Measurements from ENCODE around the gene AQP5.

Gene AQP5

GRCh38 chr12:49934505-49934904 is 27.2 kb upstream of the AQP5 start:
- TF ChIP-seq CTCF (conservative IDR thresholded peaks at IDR 0.05), result no peak
- TF ChIP-seq ZFX (IDR thresholded peaks at IDR 0.05), result no peak
- H3K27ac ChIP-seq, result no peak overlapping the region

GRCh38 chr12:49936925-49937324 is 24.7 kb upstream of the AQP5 start:
- H3K27ac ChIP-seq, result no peak overlapping the region
- TF ChIP-seq ZFX (IDR thresholded peaks at IDR 0.05) (no peak), CTCF (conservative IDR thresholded peaks at IDR 0.05) (no peak)

GRCh38 chr12:49937639-49938300 is 23.9 kb upstream of the AQP5 start:
- no peak overlapping the region for H3K27ac ChIP-seq
- TF ChIP-seq ZFX (IDR thresholded peaks at IDR 0.05) (no peak), CTCF (conservative IDR thresholded peaks at IDR 0.05) (no peak)

GRCh38 chr12:49939307-49939706 is 22.4 kb upstream of the AQP5 start:
- no peak overlapping the region for H3K27ac ChIP-seq
- TF ChIP-seq ZFX (IDR thresholded peaks at IDR 0.05) (no peak), CTCF (conservative IDR thresholded peaks at IDR 0.05) (no peak)

- TF ChIP-seq ZFX (IDR thresholded peaks at IDR 0.05) (no peak), CTCF (conservative IDR thresholded peaks at IDR 0.05) (no peak)
- no peak overlapping the region for H3K27ac ChIP-seq
These were observed 22.0 kb upstream of the AQP5 start for GRCh38 chr12:49939707-49940106.

GRCh38 chr12:49941556-49942511 is 19.8 kb upstream of the AQP5 start:
- no peak overlapping the region for H3K27ac ChIP-seq
- TF ChIP-seq ZFX (IDR thresholded peaks at IDR 0.05) (no peak), CTCF (conservative IDR thresholded peaks at IDR 0.05) (no peak)

- no peak overlapping the region for H3K27ac ChIP-seq
- TF ChIP-seq ZFX (IDR thresholded peaks at IDR 0.05), result no peak
- no peak for TF ChIP-seq CTCF (conservative IDR thresholded peaks at IDR 0.05)
These were observed 19.2 kb upstream of the AQP5 start for GRCh38 chr12:49942512-49942893.

Measured in C4-2B (cell line).